HuH-7 (cell line): ENCODE data around the gene SDK1.

Experiments
- DNase-seq: peaks from one replicate; pipeline ENCODE4 v3.0.0; 2011; ENCODE audit warnings: low spot score

Gene SDK1

GRCh38 chr7:4052130-4052529 lies 751.1 kb downstream of the SDK1 start:
- no peak for DNase-seq

DNA sequence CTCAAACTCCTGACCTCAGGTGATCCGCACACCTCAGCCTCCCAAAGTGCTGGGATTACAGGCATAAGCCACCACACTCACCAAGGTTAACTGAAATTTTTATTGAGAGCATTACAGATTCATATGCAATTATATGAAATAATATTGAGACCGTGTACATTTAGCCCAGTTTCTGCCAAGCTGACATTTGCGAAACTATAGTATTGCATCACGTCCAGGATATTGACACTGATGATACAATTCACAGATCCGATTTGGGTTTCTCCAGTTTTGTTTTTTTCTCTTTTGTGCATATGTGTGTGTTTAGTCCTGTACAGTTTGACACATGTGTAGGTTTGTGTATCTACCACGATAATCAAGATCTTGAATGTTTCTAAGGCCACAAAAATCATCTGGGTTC lies 753.1 kb downstream of the SDK1 start:
- no peak for DNase-seq

GRCh38 chr7:4056552-4057288 lies 755.7 kb downstream of the SDK1 start:
- no peak for DNase-seq

- no peak for DNase-seq
These were observed 756.2 kb downstream of the SDK1 start for GRCh38 chr7:4057289-4057616.

DNA sequence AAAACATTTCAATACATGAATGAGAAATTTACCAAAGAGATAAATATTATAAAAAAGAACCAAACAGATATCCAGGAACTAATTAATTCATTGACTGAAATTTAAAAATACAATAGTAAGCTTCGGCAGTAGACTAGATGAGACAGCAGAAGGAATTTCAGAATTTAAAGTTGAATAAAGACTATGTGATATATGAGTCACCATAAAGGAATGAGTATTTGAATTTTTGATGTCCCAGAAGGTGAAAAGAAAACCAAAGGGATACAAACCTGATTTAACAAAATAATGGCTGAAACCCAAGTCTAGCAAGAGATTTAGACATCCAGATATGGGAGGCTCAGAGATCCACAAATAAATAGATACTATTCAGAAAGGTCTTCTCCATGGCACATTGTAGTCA lies 757.1 kb downstream of the SDK1 start:
- no peak for DNase-seq

DNA sequence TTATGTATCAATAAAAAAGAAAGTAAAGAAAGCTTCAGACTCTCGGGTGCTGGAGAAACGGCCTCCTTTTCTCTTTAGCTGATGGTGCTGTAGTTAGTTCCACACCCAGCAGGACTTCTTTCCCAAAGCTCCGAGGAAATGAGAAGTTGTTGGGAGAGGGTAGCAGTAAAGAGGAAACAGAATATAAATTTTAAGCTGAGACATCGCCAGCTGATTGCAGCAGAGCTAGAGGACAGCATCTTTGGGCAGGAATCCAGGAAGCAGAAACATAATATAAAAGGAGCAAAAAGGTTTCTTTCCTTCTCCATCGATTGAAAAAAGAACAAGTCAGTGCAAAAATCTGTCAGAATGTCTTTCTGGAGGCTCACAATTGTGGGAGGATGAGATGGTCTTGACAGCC lies 764.1 kb downstream of the SDK1 start:
- no peak for DNase-seq

- DNase-seq, result no peak
These were observed 765.2 kb downstream of the SDK1 start for GRCh38 chr7:4066206-4066605.

DNA sequence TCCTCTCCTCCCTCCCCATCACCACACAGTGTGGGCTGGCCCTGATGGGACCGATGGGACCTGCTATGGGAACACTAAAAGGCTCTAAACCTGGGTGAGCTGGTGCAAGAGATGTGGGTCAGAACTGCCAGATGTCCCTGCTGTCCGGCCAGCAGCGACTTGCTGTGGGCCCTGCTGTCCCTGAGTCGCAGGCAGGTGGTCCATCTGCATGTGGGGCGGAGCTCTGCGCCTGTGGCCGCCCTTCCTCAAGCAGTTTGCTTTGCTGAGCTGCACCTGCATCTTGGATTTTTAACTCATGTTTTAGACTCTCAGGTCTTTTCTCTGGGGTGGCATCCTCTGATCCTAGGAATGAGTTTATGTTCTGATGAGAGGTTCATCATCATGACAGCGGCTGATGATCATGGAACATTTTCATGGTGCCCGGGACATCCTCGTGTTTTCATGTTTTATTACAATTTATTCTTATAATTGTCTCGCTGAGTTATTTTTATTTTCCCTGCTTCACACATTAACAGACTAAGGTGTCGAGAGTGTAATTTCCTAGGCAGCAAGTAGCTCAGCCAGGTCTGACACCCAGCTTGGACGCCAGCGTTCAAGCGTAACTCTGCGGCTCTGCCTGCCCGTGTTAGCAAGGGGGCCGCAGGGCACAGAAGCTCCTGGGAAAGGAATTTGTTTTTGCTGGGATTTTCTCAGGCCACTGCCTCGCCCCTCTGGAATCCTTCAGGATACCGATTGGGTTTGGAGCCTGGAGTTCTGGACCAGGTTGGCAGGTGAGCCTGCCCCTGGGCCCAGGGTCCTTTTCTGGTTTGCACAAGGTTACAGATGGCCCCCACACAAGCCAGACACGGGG lies 765.8 kb downstream of the SDK1 start:
- DNase-seq, result no peak

DNA sequence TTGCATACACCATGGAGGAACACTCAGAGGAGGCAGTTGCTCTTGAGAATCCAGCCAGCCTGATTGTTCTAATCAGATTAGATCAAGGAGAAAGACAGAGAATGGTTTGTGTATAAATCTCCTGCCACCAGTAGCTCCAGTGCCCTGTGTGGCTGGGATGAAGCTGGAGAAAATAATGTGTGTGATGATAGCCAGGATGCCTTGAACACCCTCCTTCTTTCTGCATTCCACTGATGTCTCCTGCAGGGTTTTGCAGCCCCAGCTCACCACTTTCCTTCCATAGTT lies 766.4 kb downstream of the SDK1 start:
- no peak for DNase-seq

- no peak for DNase-seq
These were observed 766.8 kb downstream of the SDK1 start for GRCh38 chr7:4067874-4068273.

GRCh38 chr7:4068286-4068685 lies 767.2 kb downstream of the SDK1 start:
- no peak for DNase-seq

DNA sequence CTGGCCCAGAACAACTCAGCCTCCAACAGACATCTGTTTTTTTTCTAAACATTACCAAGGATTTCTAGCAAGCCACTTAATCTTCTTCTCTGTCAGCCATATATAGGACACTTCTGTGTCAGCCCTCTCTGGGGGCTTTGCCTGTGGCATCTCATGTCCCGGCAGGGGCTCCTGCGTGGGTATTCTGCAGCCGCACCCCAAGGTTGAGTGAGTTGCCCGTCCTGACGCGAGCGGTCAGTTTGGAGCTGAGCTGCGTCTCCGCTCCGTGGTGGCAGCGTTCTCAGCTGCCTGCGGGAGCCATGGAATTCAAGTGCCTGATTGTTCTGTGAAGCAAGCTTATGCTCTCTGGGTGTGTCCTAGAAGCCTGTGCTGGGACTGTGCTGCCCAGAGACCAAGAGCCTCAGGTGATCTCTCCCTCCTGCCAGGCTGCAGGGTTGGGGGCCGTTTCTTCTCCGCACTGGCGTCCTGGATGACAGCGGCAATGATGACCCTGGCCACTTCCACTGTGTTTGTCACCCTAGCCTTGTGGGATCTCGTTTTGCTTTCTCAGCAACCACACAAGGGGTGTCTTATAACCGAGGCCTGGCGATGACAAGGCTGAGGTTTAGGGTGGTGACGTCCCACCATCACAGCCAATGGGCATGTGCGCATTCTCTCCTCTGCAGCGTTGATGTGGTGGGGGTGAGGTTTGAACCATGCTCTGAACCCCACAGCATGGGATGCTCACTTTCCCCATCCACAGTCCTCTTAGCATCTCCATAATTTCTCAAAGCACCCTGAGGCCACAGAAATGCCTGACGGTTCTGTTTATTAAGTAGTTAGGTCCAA lies 768.4 kb downstream of the SDK1 start:
- no peak for DNase-seq

GRCh38 chr7:4070214-4070613 lies 769.2 kb downstream of the SDK1 start:
- no peak for DNase-seq

- DNase-seq, result no peak
These were observed 770.5 kb downstream of the SDK1 start for GRCh38 chr7:4071370-4072058.

DNA sequence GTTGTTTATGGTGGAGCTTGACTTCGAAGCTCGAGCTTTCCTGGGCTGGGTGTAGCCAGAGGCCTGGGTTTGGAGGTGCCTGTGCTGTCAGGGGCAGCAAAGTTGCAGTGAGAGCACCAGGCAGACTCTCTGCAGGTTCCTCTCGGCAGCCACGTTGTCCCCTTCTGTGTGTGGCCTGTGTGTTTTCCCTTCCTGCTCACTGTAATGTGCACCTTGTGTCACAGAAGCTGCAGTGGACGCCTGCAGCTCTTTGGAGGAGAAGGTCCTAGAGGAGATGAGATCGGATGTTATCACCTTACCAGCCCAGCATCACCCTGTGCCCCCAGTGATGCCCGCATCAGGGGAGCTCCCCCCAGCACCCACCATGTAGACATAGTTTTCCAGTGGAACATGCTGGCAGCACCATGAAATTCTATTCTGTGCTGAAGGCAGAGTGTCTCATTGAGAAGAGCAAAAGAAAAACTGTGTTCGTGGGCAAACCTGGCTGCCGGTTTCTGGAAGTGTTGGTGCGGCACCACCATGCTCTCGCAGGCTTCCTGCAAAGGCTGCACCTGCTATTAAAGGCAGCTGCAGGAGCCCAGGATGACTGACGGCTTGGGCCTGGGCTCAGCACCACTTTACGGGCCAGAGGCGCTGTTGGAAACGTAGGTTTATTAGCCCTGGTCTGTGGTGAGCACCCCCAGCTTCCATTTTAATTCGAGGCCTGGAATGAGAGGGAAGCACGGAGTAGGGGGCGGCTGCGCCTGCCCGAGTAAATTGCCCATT lies 771.3 kb downstream of the SDK1 start:
- no peak for DNase-seq

GRCh38 chr7:4073052-4073451 lies 772.0 kb downstream of the SDK1 start:
- no peak for DNase-seq

DNA sequence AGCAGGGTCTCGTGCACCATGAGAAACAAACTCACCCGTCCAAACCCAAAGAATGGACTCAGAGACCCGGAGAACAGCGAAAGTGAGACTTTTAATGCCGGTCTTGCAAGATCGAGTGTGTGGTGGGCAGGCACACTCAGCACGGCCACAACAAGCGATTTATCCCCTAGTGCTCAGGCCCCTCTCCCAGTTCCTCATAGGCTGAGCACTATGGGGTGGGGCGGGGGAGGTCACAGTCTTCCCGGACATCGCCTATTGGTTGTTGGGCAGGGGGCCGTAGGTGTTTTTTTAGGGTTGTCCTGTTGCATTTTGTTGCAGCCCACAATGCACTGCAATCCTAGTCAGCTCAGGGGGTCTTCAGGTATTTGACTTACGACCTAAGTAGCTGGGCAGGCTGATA lies 772.7 kb downstream of the SDK1 start:
- no peak for DNase-seq

GRCh38 chr7:4074407-4074806 lies 773.4 kb downstream of the SDK1 start:
- DNase-seq, result no peak

DNA sequence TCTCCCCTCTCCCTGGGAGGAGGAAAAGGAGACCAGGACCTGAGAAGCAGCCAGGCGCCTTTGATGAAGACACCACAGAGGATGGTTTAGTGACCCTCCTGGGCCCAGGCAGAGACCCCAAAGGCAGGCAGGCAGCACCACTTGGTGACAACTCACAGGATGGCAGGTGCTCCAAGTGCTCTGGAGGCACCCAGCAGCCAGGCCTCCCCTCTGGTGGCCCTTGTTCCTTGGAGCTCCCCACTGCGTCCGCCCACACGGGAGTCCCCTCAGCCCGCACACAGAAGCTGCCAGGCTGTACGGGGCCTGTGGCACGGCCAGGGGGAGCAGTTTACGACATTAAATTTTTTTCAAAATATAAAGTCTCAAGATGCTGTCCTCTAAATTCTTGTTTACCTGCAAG lies 773.9 kb downstream of the SDK1 start:
- no peak for DNase-seq

- DNase-seq, result no peak
These were observed 775.7 kb downstream of the SDK1 start for GRCh38 chr7:4076701-4077294.

GRCh38 chr7:4077980-4078379 lies 776.9 kb downstream of the SDK1 start:
- DNase-seq, result no peak
